Osteocyte (in vitro differentiated cells): ENCODE results near the gene NLRP2B. TPM values are rescaled to one million over a fixed set of nuclear protein-coding genes. Genes with fewer than 3 reads are reported as not detected.
"Not testable (repeated sequence)": the region's sequence is repeated elsewhere in the genome, so short reads cannot be mapped to it uniquely, and the experiment has no call there.

ENCODE experiments used
- DNase-seq: peaks from one replicate; pipeline ENCODE4 v3.0.0; 2021; ENCODE audit warnings: mixed read lengths; ENCODE audit not compliant: unreplicated experiment; ENCODE audit errors: extremely low spot score
- H3K27ac Mint-ChIP-seq: one replicate; pipeline ENCODE4 v1.8.0; 2021; ENCODE audit warnings: mild to moderate bottlenecking, mixed read lengths; ENCODE audit not compliant: unreplicated experiment
- H3K27me3 Mint-ChIP-seq: one replicate; pipeline ENCODE4 v1.8.0; 2021; ENCODE audit warnings: mixed read lengths; ENCODE audit not compliant: unreplicated experiment
- H3K36me3 Mint-ChIP-seq: one replicate; pipeline ENCODE4 v1.8.0; 2021; ENCODE audit warnings: mixed read lengths; ENCODE audit not compliant: unreplicated experiment
- H3K4me1 Mint-ChIP-seq: one replicate; pipeline ENCODE4 v1.8.0; 2021; ENCODE audit warnings: mixed read lengths; ENCODE audit not compliant: unreplicated experiment
- H3K4me3 Mint-ChIP-seq: one replicate; pipeline ENCODE4 v1.8.0; 2021; ENCODE audit warnings: mild to moderate bottlenecking, moderate library complexity, mixed read lengths; ENCODE audit not compliant: unreplicated experiment
- H3K9me3 Mint-ChIP-seq: one replicate; pipeline ENCODE4 v1.8.0; 2021; ENCODE audit warnings: mixed read lengths; ENCODE audit not compliant: unreplicated experiment
- CTCF ChIP-seq: fragments of 200-600 bp; sonication (generic); IDR thresholded peaks from 2 replicates; pipeline ENCODE4 v1.5.0; 2021; ENCODE audit warnings: antibody characterized with exemption, mild to moderate bottlenecking, moderate library complexity
- long read RNA-seq: library from polyadenylated mRNA; unstranded; transcript quantifications from one replicate; pipeline ENCODE4 v2.0.0, GENCODE V29; 2021
- total RNA-seq: library from RNA; stranded (reverse); gene quantifications from 2 replicates; pipeline ENCODE4 v1.2.1, GENCODE V29; 2021

The NLRP2B gene
- not detected in 2 replicates for total RNA-seq
- long read RNA-seq: 0 reads

GRCh38 chrX:57680160-57680559 is at the start of gene NLRP2B:
Gene NLRP2B, minus strand, starts transcription at chrX:57680260.
- no peak for DNase-seq
- Mint-ChIP-seq H3K9me3 (peaks cover 51% of the 10 kb centered on the region), H3K4me3 (no peak within 1 kb of the TSS), H3K36me3 (no peaks in the 10 kb centered on the region), H3K27me3 (no peaks in the 10 kb centered on the region), H3K4me1 (no peaks in the 10 kb centered on the region), H3K27ac (no peak within 1 kb of the TSS)
- no peak for TF ChIP-seq CTCF

GRCh38 chrX:57725995-57726394 is 45.9 kb upstream of the NLRP2B start:
- H3K27me3 Mint-ChIP-seq, H3K36me3 Mint-ChIP-seq, H3K4me3 Mint-ChIP-seq, H3K27ac Mint-ChIP-seq, DNase-seq, H3K4me1 Mint-ChIP-seq: not testable (repeated sequence)
- H3K9me3 Mint-ChIP-seq: peaks cover 57% of the 10 kb centered on the region

GRCh38 chrX:57681341-57681740 is 1.3 kb upstream of the NLRP2B start:
- Mint-ChIP-seq H3K36me3 (no peaks in the 10 kb centered on the region), H3K27me3 (no peaks in the 10 kb centered on the region), H3K4me3 (no peak overlapping the region), H3K27ac (no peak overlapping the region), H3K9me3 (peaks cover 48% of the 10 kb centered on the region), H3K4me1 (no peaks in the 10 kb centered on the region)
- no peak for DNase-seq
- TF ChIP-seq CTCF: no peak

- no peak overlapping the region for H3K27ac Mint-ChIP-seq
- DNase-seq: no peak
- no peaks in the 10 kb centered on the region for H3K4me1 Mint-ChIP-seq
- H3K36me3 Mint-ChIP-seq: no peaks in the 10 kb centered on the region
- peaks cover 49% of the 10 kb centered on the region for H3K9me3 Mint-ChIP-seq
- H3K27me3 Mint-ChIP-seq: no peaks in the 10 kb centered on the region
- no peak for TF ChIP-seq CTCF
- no peak overlapping the region for H3K4me3 Mint-ChIP-seq
Measured at GRCh38 chrX:57678686-57679428, 1.2 kb downstream of the NLRP2B start.

- H3K27ac Mint-ChIP-seq: no peak overlapping the region
- no peak overlapping the region for H3K4me3 Mint-ChIP-seq
- no peak for TF ChIP-seq CTCF
- H3K9me3 Mint-ChIP-seq: peaks cover 40% of the 10 kb centered on the region
- no peak for DNase-seq
- H3K4me1 Mint-ChIP-seq: no peaks in the 10 kb centered on the region
- H3K36me3 Mint-ChIP-seq: no peaks in the 10 kb centered on the region
- H3K27me3 Mint-ChIP-seq: no peaks in the 10 kb centered on the region
Measured at GRCh38 chrX:57677132-57677858, 2.8 kb downstream of the NLRP2B start.
